Epidermal melanocyte (primary cell): ENCODE results near the gene CIPC.

Experiments used
- DNase-seq: peaks from one replicate; pipeline ENCODE4 v3.0.0; 2011; ENCODE audit warnings: low spot score; ENCODE audit not compliant: insufficient read length

The CIPC gene

DNA sequence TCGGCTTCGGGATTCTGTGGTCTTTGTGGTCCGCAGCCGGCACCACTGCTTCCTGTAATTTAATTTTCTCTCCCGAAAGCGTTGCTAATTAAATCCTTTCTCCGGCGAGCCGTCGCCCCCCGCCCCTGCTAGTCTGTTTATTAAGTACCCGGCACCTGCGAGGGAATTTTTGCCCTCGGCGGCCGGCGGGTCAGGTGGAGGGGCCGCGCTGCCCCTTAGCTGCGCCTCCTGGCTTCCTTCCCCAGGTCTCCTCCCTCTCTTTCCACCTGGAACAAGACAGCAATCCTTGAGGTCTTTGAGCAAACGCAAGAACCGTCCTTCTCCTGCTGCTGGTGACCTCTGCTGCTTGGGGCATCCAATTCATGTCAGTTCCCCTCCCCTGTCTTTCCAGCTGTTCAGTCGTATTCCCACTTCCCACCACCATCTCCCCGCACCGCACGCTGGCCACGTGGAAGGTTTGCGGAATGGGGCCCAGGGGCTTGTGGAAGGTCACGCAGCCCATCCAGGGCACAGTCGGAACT, 27.3 kb downstream of the CIPC start:
- DNase-seq = no peak

DNA sequence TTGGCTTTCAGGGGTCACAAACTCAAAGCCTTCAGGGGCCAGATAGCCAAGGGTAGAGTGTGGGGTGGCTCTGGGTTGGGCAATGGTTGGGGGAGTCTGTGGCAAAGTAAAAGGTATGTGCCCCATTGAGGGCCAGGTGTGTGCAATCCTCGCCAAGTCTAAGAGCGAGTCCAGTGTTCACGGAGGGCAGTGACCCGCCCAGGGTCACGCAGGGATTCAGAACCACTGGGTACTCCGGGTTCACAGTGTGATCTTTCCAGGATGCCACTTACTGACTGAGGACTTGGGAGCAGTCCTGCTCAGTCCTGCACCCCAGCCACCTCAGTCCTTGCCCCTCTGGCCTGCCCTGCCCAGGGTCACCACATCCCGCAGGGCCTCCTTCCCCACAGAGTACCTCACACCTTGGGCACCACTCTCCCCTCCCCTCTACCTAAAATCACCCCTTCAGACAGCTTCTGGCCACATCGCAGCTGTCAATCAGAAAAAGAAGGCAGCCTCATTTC, 27.8 kb downstream of the CIPC start:
- no peak for DNase-seq

DNA sequence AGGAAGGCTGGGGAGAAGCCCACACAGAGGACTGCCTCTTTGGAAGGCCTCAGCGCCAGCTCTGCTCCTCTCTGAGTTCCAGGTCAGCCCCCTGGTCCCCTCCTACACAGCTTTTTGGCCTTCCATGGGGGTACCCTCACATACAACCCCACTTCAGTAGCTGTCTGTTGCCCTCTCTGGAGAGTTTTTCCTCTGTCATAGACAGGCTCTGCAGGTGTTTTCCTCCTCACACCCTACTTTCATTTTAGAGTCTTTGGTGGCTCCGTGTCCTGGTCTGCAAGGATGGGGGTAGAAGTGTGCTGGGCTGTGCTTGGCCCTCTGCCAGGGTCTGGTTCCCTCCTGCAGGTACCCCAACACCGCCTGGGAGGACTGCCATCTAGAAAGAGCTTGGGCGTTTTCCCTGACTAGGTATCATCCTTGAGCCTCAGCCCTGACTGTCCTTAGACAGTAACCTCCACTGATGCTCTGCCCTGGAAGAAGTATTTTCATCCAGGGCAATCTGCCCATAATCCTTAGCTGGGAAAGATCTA, 28.5 kb downstream of the CIPC start:
- no peak for DNase-seq

DNA sequence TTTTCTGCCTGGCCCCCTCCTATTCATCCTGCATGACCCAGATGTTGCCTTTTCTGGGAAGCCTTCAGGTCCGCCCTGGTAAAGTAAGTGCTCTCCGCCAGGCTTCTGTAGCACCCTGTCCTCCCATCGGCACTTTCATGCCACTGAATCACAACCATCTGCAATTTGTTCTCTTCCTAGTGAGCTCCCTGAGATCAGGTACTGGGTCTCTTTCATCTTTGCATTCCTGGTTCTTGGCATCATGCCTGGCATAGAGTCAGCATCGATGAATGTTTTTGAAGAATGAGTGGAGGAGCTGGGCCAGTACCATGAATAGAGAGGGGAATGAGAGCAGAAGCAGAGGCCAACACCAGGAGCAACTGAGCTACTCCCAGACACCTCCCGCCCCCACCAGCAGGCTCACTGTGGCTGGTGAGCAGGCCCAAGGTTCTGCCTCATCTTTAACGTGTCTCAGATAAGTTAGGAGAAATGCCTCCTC, 30.4 kb downstream of the CIPC start:
- no peak for DNase-seq

GRCh38 chr14:77130386-77130785, 32.3 kb downstream of the CIPC start:
- DNase-seq = no peak

GRCh38 chr14:77131206-77131605, 33.1 kb downstream of the CIPC start:
- no peak for DNase-seq

- no peak for DNase-seq
These were observed 33.9 kb downstream of the CIPC start for GRCh38 chr14:77131871-77132486.

DNA sequence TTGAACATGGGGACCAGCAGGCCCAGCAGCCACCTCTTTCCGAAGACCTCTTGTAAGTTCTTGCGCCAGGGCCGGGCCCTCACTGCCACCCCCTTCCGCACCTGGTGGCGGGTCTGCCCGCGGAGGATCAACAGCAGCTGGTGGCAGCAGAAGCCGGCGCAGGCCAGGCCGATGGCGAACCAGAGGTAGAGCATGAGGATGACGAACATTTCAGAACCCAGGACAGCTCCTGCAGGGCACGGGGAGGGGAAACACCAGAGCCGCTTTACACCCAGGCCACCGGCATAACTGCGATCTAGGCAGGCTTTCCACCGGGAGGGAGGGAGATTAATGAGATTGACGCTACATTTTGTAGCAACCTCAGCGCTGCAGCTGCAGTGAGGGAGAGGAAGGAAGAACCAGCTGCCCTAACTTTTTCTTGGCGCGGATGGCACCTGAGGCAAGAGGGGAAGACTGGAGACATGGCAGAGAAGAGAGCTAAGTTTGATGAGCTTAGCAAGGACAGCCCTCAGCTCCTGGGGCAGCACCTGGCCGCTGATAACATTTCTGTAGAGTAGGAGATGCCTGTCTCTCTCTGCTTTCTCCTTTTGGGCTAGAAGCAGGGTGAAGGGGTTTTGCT, 35.8 kb downstream of the CIPC start:
- DNase-seq = peak; percentile 67

DNA sequence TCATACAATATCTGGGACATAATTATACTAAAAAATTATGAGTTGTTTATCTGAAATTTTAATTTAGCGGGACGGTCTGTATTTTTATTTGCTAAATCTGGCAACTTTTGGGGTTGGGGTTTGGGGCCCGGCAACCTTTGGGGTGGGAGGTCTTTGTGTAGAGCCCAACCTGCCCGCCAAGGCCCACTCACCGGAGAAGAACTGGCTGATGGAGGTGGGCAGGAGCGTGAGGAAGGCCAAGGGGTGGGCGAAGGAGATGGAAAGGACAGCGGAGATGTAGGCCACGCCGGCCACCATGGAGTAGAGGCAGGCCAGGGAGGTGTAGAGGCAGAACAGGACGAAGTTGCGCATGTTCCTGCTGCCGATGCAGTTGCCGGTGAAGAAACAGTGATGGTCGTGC, 41.0 kb downstream of the CIPC start:
- DNase-seq = no peak

DNA sequence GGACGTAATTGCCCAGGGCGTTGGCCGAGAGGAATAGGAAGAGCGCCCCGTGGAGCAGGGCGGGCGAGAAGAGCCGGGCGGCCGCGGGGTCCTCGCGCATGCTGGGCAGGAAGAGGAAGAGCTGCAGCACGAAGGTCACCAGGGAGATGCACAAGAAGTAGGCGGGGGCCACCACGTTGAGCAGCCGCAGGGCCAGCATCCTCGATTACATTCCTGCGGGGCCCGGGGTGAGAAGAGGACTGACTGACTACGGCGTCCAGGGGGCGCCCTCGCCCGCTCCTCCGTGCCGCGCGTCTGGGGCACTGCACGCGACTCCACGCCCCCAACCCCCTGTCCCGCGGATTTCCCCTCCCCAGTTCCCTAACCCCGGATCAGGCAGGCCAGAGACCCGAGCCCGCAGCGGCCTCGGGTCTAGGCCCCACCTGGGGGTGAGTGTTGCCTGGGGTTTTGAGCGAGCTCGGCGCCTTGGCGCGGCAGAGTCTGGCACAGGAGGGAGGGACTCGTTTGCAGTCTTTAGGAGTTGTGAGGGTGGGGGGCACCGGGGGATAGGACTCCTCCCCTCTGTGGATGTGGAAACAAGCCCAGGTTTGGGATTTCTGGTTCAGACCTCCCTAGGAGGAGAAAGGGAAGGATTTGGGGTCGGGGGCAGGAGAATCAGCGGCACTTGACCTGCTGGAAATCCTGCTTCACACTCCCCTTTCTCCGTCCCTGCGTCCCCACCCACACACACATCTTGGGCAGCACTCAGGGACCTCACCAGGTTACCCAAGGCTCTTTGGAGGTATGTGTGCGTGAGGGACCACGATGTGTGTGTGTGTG, 41.7 kb downstream of the CIPC start:
- no peak for DNase-seq

- no peak for DNase-seq
These were observed 42.5 kb downstream of the CIPC start for GRCh38 chr14:77140359-77141213.

GRCh38 chr14:77141214-77142004, 43.4 kb downstream of the CIPC start, which contains the start of gene ZDHHC22:
Gene ZDHHC22, minus strand, starts transcription at chr14:77141791. Its CDS starts 2,053 bp downstream, at chr14:77139738.
- no peak for DNase-seq

- no peak for DNase-seq
These were observed 44.1 kb downstream of the CIPC start for GRCh38 chr14:77142005-77142800.

GRCh38 chr14:77143071-77143470, 45.0 kb downstream of the CIPC start:
- no peak for DNase-seq

DNA sequence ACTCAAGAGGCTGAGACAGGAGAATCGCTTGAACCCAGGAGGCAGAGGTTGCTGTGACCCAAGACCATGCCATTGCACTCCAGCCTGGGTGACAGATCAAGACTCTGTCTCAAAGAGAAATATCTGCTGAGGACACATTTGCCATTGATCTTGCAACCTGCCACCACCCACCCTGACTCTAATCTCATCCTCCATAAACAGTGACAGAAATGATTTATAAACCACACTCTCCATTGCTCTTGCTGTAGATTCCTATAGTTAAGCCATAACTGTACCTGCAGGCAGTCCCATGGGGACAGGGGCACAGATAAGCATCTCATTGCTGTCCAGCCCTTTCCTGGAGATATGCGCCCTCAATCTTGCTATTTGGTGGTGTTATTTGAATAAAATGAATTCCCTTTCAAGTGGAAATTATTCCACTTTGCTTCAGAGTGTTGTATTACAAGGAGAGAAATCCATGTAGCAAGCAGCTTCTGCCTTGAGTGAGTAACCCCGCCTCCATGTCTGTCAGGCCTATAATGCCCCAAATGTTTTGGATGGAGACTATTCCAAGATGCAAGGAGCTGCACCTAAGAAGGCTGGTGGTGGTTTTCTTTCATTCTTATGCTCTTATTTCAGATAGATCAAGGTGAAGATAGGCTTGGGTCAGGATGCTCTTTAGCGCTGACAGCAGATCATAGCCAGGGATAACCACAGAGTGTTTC, 46.5 kb downstream of the CIPC start:
- DNase-seq = no peak

- no peak for DNase-seq
These were observed 48.1 kb downstream of the CIPC start for GRCh38 chr14:77145975-77146740.

- no peak for DNase-seq
These were observed 50.6 kb downstream of the CIPC start for GRCh38 chr14:77148510-77149231.
